Activated CD4-positive, alpha-beta T cell treated with anti-CD3 and anti-CD28 coated beads, Interleukin-2, amount 10 ng/mL, durations not matched to agents 7 days and 5 days (primary cell): ENCODE measurements around the gene EDNRA. TPM values are rescaled to one million over a fixed set of nuclear protein-coding genes. Genes with fewer than 3 reads are reported as not detected.
A peak's percentile ranks its signal among the peaks of the same experiment; 100 is the strongest.

Experiments used
- CTCF ChIA-PET: fragments of 350-600 bp; sonication (Branson Sonifier 250); formaldehyde crosslinking; loops from one replicate; lab custom pipeline; 2021; ENCODE audit warnings: antibody characterized with exemption; lab: Charles Lee
- POLR2A ChIA-PET: fragments of 350-600 bp; sonication (Branson Sonifier 250); formaldehyde crosslinking; loops from one replicate; lab custom pipeline; 2021; ENCODE audit warnings: antibody characterized with exemption; lab: Charles Lee
- DNase-seq: peaks from one replicate; pipeline ENCODE4 v3.0.0-alpha.2; 2020
- H3K27ac Mint-ChIP-seq: one replicate; pipeline ENCODE4 v1.8.0; 2021; ENCODE audit warnings: mild to moderate bottlenecking, moderate library complexity, mixed read lengths
- H3K27me3 Mint-ChIP-seq: one replicate; pipeline ENCODE4 v1.8.0; 2021; ENCODE audit warnings: mixed read lengths
- H3K36me3 Mint-ChIP-seq: one replicate; pipeline ENCODE4 v1.8.0; 2021; ENCODE audit warnings: low read depth, mixed read lengths
- H3K4me1 Mint-ChIP-seq: one replicate; pipeline ENCODE4 v1.8.0; 2021; ENCODE audit warnings: mixed read lengths
- H3K4me3 Mint-ChIP-seq: one replicate; pipeline ENCODE4 v1.8.0; 2021; ENCODE audit warnings: mild to moderate bottlenecking, moderate library complexity, mixed read lengths
- H3K9me3 Mint-ChIP-seq: one replicate; pipeline ENCODE4 v1.8.0; 2021; ENCODE audit warnings: mixed read lengths
- total RNA-seq, 2 experiments: library from RNA; stranded (reverse); gene quantifications; one replicate each; pipeline ENCODE4 v1.2.3, GENCODE V29; 2021

EDNRA gene
- total RNA-seq, 2 experiments from 2014 or later: not detected

DNA sequence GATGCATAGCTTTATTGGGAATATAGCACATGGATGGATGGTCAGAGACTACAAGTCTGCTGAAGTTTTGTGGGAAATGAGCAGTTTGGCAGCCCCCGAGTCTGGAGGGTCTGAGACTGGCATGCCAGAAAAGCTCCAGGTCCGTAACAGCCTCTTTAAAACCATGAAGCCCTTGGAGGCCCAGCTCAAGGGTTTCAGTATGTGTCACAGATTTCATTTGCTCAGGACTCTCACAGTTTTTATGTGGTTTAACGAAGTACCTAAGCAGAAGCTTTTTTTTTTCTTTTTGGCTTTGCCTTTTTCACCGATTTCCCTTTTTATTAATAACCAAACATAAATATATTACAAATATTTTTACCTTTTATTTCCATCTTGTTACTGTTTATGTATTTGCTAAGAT lies 105.7 kb downstream of the EDNRA start:
- DNase-seq: no peak
- Mint-ChIP-seq H3K4me1 (no peaks in the 10 kb centered on the region), H3K27ac (no peak overlapping the region), H3K27me3 (peaks cover 15% of the 10 kb centered on the region), H3K9me3 (no peaks in the 10 kb centered on the region), H3K36me3 (no peaks in the 10 kb centered on the region), H3K4me3 (no peak overlapping the region)
- ChIA-PET CTCF (interaction anchor here (1.0 kb wide), 1 partner anchor 16 kb away, joined by 3 read pairs; no protein-coding TSS in a partner anchor), POLR2A (no interaction called here)

DNA sequence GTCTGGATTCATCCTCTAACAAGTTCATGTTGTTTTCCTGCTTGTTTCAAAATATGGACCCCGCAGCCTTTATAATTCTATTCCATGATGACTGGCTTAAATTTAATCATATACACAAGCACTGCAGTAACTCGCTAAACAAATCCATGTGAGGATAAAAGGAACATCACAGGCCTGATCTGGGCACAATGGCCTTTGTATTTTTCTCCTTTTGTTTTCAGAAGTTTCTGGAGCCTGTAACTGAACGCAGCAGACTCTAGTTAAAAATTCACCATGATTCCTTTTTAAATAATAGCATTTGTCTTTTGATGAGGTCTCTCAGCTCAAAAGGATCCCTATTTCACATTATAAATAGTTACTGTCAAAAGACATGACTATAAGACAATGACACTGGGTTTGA lies 106.1 kb downstream of the EDNRA start:
- H3K4me1 Mint-ChIP-seq: no peaks in the 10 kb centered on the region
- H3K36me3 Mint-ChIP-seq: no peaks in the 10 kb centered on the region
- CTCF ChIA-PET: interaction anchor here (1.0 kb wide), 1 partner anchor 16 kb away, joined by 3 read pairs; no protein-coding TSS in a partner anchor
- POLR2A ChIA-PET: no interaction called here
- H3K27ac Mint-ChIP-seq: no peak overlapping the region
- no peak for DNase-seq
- peaks cover 15% of the 10 kb centered on the region for H3K27me3 Mint-ChIP-seq
- no peak overlapping the region for H3K4me3 Mint-ChIP-seq
- no peaks in the 10 kb centered on the region for H3K9me3 Mint-ChIP-seq

DNA sequence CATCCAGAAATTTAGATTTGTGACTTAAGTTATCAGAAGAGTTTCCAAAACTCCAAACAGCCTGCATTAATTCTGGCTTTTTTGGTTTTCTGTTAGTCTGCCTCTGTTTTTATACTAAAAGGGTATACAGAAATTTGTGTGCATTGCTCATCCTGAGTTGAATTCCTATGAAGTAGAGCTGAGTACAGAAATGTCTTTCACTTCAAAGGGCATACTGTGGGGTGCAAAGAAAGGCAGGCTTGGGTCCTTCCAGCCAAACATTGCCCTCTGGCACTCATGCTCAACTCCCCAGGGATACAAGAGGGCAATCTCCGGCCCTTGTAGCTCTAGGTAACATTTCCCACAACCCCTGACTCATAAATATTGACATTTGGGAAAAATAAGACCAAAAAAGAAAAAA lies 108.7 kb downstream of the EDNRA start:
- CTCF ChIA-PET: interaction anchor here (2.0 to 3.0 kb wide), 2 partner anchors 71 to 277 kb away, joined by 8 to 9 read pairs; no protein-coding TSS in a partner anchor
- DNase-seq: no peak
- POLR2A ChIA-PET: no interaction called here
- Mint-ChIP-seq H3K4me1 (peaks cover 3% of the 10 kb centered on the region), H3K27ac (no peak overlapping the region), H3K27me3 (peaks cover 14% of the 10 kb centered on the region), H3K36me3 (no peaks in the 10 kb centered on the region), H3K4me3 (no peak overlapping the region), H3K9me3 (no peaks in the 10 kb centered on the region)

DNA sequence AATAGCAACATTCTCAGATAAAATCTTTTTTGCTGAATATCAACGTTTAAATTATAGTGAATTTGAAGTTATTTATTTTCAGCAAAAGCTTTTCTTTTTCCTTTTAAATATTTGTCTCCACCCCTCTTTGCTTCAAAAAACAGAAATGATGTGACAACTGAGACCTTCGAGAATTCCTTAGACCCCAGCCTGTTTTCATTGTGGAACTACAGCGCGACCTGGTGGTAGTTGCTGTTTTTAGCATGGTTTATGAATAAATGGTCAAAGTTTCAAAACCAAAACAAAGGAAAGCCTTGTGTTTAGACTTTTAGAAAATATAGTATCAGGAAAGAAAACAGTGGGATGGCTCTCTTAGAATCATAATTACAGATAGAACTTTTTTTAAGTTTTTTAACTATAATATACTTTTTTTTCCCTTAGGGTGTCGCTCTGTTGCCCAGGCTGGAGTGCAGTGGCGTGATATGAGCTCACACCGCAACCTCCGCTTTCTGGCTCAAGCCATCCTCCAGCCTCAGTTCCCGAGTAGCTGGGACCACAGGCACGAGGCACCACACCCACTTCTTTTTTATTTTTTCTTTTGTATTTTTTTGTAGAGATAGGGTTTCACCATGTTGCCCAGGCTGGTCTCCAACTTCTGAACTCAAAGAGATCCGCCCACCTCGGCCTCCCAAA lies 109.5 kb downstream of the EDNRA start:
- peaks cover 12% of the 10 kb centered on the region for H3K27me3 Mint-ChIP-seq
- POLR2A ChIA-PET: no interaction called here
- peaks cover 3% of the 10 kb centered on the region for H3K4me1 Mint-ChIP-seq
- peak; percentile 53 for DNase-seq
- H3K4me3 Mint-ChIP-seq: no peak overlapping the region
- no peaks in the 10 kb centered on the region for H3K9me3 Mint-ChIP-seq
- H3K27ac Mint-ChIP-seq: no peak overlapping the region
- H3K36me3 Mint-ChIP-seq: no peaks in the 10 kb centered on the region
- CTCF ChIA-PET: interaction anchor here (2.0 to 3.0 kb wide), 2 partner anchors 72 to 276 kb away, joined by 8 to 9 read pairs; no protein-coding TSS in a partner anchor

DNA sequence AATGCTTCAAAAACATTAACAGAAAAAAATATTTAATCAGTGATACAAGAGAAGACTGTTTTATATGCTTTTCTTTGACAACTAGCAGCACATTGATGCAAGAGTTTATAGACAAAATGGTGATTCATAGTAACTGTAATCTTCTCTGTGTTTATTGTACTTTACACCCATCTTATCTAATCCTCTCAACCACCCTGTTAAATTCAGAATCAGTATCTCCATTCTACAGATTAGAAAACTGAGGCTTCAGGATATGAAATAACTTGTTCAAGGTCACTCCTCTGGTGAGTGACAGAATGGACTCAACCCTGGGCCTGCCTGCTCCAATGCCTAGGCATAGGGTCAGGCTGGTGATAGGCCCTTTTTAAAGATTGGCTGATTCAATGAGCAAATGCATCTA lies 110.2 kb downstream of the EDNRA start:
- ChIA-PET POLR2A (no interaction called here), CTCF (no interaction called here)
- Mint-ChIP-seq H3K27ac (no peak overlapping the region), H3K36me3 (no peaks in the 10 kb centered on the region), H3K4me3 (no peak overlapping the region), H3K9me3 (no peaks in the 10 kb centered on the region), H3K27me3 (peaks cover 9% of the 10 kb centered on the region), H3K4me1 (peaks cover 3% of the 10 kb centered on the region)
- no peak for DNase-seq

DNA sequence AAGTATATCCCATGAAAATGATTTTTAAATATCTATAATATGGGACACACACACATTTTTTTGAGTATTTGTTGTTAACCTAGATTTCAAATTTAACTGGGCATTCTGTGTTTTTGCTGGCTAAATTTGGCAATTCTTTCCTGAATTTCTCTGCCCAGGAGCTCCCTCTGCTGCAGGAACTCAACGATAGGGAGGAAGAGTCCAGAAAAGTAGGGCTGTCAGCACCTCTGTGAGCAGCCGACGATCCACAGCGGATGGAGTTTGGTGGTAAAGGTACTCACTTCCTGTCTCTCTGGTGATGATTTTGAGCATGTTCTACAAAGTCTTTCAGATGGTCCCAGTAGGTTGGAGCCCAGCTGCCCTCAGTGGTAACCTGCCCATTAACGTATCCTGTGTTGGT lies 113.2 kb downstream of the EDNRA start:
- CTCF ChIA-PET: interaction anchor here (1.1 kb wide), 1 partner anchor 273 kb away, joined by 3 read pairs; no protein-coding TSS in a partner anchor
- no peak overlapping the region for H3K4me3 Mint-ChIP-seq
- peaks cover 3% of the 10 kb centered on the region for H3K4me1 Mint-ChIP-seq
- H3K36me3 Mint-ChIP-seq: no peaks in the 10 kb centered on the region
- no peak overlapping the region for H3K27ac Mint-ChIP-seq
- POLR2A ChIA-PET: no interaction called here
- peaks cover 8% of the 10 kb centered on the region for H3K27me3 Mint-ChIP-seq
- no peaks in the 10 kb centered on the region for H3K9me3 Mint-ChIP-seq
- no peak for DNase-seq

Other genes with a start within 250 kb of the EDNRA start
- 10 to 100 TPM; 17.4 to 19.2 TPM for gene TMEM184C, start 136.3 kb downstream of the EDNRA start, total RNA-seq
- gene PRMT9, start 203.1 kb downstream of the EDNRA start, total RNA-seq: 10 to 100 TPM; 11.5 to 12.0 TPM